NCI-H82 (cell line): Measurements from ENCODE around the gene WBP1.

Experiments used
- DNase-seq: peaks from one replicate; lab custom pipeline; 2025; lab: John Stamatoyannopoulos, UW

WBP1 gene

DNA sequence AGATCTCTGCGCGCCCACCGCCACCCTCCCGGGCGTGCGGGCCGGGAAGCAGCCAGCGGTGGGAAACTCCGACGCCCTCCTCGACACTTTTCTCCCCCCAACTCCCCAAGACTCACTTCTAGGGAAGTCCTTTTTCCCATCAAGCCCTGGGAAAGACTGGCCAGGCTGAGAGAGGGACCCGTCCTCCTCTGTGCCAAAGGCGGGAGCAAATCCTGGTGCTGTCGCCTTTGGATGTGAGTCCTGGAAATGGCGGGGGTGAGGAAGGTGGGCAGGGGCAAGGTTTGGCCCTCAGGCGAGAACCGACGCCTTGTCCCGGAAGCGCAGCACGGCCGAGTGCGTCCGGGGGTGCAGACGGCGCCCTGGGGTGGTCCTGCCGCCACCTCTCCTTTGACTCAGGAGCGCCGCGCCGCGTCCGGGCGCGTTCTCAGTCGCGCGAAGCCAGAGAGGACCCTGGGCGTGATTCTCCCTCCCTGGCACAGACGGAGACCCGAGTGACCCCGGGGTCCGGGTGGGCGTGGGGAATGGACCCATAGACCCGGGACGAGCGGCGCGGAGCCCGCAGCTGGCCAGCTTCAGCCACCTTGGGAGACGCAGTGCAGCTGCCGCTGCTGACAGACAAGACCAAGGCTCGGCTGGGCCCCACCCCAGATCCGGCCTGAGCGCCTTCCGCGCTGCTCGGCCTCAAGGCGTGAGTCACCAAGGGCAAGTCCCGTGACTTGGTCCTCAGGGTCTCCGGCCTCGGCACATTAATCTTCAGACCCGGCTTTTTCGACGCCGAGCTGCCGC, 44.7 kb downstream of the WBP1 start:
- peak; percentile 77 for DNase-seq

DNA sequence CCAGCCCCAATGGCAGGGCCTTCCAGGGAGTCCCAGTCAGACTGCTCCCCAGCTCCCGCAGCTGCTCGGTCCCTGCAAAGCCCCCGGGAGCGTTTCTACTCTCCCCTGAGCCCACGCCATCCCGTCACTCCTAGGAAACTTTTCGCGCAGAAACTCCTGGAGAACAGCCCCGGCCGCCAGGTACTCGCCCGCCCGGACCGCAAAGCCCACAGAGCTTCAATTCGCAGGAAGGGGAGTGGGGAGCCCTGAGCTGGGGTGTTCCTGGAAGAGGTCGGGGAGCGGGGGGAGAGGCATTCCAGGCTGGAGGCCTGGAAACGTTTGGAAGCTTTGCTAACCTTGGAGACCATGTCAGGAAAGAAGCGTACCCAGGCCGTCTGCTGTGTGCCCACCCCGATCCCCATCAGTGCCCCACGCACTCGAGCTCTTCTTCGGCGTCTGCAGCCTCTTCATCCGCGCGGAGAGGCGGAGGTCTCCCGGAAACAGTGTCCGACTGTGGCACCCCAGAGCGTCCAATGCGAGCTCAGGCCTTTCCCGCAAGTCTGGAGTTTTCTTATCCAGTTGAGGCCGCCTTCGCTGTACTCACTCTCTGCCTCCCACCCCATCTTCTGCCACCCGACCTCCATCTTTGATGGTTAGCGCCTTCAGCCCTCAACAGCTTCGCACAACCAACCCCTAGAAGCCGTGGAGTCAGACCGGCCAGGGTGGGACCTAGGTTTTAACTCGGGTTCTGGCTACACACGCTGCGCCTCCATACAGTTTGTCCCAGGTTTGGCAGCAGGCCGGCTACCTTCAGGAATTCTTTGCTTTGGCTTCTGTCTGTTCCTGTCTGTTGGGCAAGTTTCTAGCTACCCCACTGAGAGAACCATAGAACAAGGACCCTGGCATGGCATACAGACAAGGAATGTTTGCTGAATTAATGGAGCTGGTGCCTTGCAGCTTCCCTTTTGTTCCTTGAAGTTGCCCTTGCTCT, 45.6 kb downstream of the WBP1 start:
- no peak for DNase-seq

DNA sequence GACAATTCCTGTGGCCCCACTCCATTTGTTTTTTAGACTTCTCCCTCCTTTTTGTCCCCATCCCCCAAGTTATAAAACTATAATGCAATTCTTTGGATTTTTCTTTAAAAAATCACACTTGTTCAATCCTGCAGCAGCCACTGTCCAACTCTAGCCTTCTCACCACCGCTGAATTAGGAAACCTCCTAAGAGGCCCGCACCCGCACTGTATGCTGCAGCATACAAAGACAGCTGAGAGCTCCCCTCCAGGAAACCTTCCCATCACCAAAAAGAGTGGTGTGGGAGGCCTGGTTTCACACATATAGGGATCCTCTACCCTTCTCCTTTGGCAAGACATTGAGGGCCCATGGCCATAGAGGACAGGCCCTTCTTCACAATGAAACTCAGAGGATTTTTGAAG, 46.4 kb downstream of the WBP1 start:
- no peak for DNase-seq

DNA sequence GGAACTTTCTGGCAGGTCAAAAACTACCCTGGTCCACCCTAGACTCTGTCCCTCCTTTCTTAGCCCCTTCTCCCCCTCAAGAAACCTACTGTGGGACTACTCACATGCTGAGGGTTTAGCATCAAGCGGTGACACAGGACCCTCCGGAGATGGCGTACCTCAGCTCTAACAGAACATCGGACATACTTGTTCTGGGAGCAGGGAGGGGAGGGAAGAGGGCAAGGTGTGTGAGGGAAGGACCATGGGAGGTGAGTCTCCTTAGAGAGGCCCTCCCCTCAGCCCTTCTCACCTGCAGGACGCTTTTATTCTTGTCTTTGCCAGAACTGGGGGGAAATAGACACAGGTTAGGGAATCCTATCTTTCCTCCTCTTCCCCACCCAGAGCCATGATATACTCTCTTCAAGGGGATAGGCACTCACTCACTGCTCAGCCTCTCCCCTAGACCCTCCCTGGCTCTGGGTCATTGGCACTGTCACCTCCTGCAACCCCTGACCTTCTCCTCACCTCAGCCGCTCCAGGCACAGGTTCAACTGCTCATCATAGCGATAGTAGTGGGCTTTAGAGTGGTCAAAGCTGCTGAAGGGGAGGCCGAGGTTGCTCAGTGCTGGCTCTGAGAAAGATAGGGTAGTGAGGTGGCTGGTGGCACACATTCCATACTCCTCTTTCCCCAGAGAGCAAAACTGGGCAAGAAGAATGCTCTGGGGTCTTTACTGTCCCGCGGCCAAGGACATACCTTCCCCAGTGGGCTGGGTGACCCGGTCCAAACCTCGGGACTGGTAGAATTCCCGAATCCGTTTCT, 47.4 kb downstream of the WBP1 start:
- DNase-seq, result no peak

DNA sequence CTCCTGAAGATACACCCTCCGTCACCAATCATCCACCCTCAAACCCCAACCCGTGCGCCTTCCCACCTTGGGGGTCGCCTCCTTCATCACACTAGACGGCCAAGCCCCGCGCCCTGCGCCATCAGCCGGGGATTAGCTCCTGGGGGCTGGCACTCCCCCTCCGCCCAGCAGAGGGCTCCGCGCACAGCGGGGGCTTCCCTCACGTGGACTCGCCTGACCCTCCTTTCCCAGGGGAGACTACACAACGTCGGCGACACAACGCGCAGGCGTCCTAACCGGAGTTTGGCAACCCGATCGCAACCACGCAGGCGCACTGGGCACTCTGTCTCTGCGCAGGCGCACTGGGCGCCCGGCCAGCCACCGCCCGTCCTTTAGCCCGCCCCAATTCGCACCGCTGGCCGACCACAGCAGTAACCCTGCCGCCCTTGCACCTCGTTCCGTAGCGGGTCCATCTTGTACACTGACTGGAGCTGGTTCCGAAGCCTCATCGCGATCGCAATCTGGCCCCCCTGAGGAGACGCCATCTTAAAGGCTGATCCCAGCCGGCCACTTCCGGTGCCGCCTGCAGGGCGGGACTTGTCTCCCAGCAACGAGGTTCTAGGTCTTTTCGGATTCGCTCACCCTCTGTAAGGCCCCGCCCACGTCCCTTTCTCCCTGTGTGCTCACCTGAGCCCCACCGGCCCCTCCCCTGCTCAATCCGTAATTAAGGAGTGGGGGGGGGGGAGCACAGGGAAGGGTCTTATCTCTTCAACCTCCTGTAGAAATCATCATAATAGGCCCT, 49.1 kb downstream of the WBP1 start, which contains the start of gene PCGF1:
PCGF1 (minus strand) TSS at position 551 of the 781 bp plus-strand sequence; CDS start at position 524, 27 bp downstream.
- DNase-seq, result peak; percentile 100

DNA sequence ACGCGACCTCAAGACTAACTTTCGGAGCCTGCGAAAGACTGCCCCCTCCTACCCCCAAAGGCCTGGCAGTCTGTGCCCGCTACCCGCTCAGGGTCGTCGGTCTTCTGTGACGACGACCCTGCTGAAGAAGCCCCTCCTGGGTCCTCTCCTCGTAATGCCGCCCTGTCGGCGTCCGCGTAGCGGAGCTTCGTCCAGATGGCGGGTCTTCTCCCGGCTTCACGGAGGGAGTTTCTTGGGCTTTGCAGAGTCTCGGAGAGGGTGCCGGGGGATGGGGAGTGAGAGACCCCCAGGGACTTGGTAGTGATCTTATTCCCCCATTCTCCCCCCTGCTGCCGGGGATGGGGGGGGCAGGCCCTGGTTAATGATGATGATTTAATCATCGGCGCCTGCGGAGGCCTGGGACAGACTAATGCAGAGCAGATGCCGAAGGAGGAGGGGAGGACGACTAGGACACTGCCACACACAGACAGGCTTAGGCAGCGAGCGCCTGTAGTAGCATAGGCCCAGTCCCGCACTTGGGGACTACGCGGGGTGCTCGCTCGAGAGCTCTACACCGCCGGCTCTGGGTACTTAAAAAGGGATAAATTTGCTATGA, 49.8 kb downstream of the WBP1 start:
- DNase-seq, result peak; percentile 99

DNA sequence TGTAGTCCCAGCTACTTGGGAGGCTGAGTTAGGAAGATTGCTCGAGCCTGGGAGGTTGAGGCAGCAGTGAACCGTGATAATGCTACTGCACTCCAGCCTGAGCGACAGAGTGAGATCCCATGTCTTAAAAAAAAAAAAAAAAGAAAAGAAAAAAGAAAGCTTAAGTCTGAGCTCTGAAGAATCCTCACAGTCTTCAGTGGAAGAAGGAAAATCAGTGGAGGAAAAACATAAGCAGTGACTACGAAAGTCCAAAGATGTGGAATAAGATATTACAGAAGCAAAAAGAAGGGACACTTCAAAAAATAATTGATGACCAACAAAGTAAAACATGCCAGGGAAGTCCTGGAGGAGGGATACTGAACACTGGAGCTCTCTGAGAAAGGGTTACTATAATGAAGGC, 52.0 kb downstream of the WBP1 start:
- no peak for DNase-seq
